Body of pancreas (tissue), 4 donors: ENCODE measurements around the gene ADGRD1.

Experiments used
- POLR2A ChIP-seq, 3 donors: fragments of 450-650 bp; IDR thresholded peaks; one replicate each; pipeline ENCODE4 v1.6.1; 2016; ENCODE audit warnings: antibody characterized with exemption in 3 of 3, mild to moderate bottlenecking in 2 of 3
- TF ChIP-seq, protein P1 (sequence below), 7 experiments: fragments of 450-650 bp in 4 of 7; fragments of 200-600 bp in 3 of 7; sonication (generic) in 3 of 7; IDR thresholded peaks; one replicate each; pipeline ENCODE4 v1.5.1; 2016 to 2019; ENCODE audit warnings: antibody characterized with exemption in 7 of 7

- TF ChIP-seq, protein P1, sequence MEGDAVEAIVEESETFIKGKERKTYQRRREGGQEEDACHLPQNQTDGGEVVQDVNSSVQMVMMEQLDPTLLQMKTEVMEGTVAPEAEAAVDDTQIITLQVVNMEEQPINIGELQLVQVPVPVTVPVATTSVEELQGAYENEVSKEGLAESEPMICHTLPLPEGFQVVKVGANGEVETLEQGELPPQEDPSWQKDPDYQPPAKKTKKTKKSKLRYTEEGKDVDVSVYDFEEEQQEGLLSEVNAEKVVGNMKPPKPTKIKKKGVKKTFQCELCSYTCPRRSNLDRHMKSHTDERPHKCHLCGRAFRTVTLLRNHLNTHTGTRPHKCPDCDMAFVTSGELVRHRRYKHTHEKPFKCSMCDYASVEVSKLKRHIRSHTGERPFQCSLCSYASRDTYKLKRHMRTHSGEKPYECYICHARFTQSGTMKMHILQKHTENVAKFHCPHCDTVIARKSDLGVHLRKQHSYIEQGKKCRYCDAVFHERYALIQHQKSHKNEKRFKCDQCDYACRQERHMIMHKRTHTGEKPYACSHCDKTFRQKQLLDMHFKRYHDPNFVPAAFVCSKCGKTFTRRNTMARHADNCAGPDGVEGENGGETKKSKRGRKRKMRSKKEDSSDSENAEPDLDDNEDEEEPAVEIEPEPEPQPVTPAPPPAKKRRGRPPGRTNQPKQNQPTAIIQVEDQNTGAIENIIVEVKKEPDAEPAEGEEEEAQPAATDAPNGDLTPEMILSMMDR (IDR thresholded peaks at IDR 0.05): no peak
- TF ChIP-seq POLR2A (IDR thresholded peaks at IDR 0.05): no peak
These were observed 210.6 kb downstream of the ADGRD1 start for GRCh38 chr12:131164096-131164872.
